GM12875 (cell line): Measurements from ENCODE around the gene SLC6A12.

ENCODE experiments used
- H3K4me3 ChIP-seq: one replicate; pipeline ENCODE4 v1.5.1; 2011; ENCODE audit warnings: low read depth, low read length, control low read depth
- CTCF ChIP-seq: IDR thresholded peaks from 2 replicates; pipeline ENCODE4 v1.5.1; 2011; ENCODE audit warnings: low read depth, mild to moderate bottlenecking, control low read depth, inconsistent platforms, low read length, moderate library complexity, borderline replicate concordance; ENCODE audit not compliant: insufficient read depth

The SLC6A12 gene

GRCh38 chr12:197911-198695, 15.9 kb downstream of the SLC6A12 start:
- H3K4me3 ChIP-seq: no peak overlapping the region
- no peak for TF ChIP-seq CTCF

- no peak overlapping the region for H3K4me3 ChIP-seq
- no peak for TF ChIP-seq CTCF
Observed at GRCh38 chr12:197347-197746, 16.6 kb downstream of the SLC6A12 start.

DNA sequence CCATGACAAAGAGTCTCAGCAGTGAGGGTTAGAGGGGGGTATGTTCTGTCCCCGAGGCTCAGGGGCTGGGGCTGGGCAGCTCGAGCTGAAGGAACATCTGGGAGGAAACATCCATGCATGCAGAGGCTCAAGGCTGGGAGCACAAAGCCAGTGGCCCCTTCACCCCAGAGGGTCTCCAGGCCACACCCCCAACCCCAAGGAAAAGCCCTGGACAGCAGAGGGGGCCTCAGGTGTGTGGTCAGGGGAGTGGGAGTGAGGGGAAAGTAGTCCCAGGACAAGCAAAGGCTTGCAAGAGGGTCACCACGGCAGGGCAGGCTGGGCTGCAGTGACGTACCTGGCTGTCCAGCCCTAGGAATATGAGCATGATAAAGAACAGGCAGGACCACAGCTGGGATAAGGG, 17.5 kb downstream of the SLC6A12 start:
- H3K4me3 ChIP-seq: no peak overlapping the region
- TF ChIP-seq CTCF: no peak

GRCh38 chr12:195951-196350, 18.0 kb downstream of the SLC6A12 start:
- no peak overlapping the region for H3K4me3 ChIP-seq
- TF ChIP-seq CTCF: no peak

DNA sequence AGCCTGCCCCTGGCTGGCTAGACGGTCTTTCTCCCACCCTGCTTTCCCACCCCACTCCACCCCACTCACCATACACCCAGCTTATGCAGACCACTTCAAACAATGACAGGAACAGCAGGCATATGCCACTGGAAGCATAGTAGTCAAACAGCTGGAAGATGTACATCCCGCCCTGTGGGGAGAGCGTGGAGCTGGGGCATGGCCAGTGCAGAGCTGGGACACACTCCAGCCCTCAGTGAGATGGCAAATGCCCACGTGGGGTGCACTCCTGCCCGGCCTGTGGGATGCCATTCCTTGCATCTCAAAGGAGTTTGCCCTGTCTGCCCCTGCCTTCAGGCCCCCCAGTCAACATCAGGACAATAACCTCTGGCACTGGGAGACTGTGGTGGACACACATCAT, 18.8 kb downstream of the SLC6A12 start:
- H3K4me3 ChIP-seq: no peak overlapping the region
- no peak for TF ChIP-seq CTCF

- H3K4me3 ChIP-seq: no peak overlapping the region
- TF ChIP-seq CTCF: no peak
Observed at GRCh38 chr12:194276-194675, 19.7 kb downstream of the SLC6A12 start.

DNA sequence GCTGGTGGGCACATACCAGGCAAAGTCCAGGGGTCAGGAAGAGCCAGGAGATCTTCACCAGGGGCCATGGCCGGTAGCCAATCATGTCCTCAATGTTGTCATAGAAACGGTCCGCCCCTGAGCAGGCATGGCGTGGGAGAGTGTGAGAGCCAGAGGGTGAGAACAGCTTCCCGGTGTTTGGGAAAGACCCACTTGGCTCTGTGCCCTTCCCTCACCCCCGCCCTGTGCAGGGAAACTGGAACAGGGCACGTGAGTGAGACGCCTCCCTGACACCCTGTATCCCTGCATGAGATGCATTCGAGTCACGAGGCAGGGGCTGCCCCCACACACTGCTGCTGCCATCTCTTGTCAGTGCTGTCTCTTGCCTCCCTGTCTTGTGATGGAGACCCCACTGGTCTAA, 20.7 kb downstream of the SLC6A12 start:
- no peak for TF ChIP-seq CTCF
- no peak overlapping the region for H3K4me3 ChIP-seq
